GM19025 (cell line): ENCODE measurements around the gene SYNJ2.

Source experiments
- ATAC-seq: cut with Tn5 transposase; IDR thresholded peaks from one replicate; pipeline ENCODE4 v1.9.1; 2021; ENCODE audit warnings: mild to moderate bottlenecking, low read depth, moderate library complexity; ENCODE audit not compliant: unreplicated experiment

Gene SYNJ2

GRCh38 chr6:158024566-158025297 is 43.1 kb downstream of the SYNJ2 start:
- no peak for ATAC-seq

GRCh38 chr6:158026054-158026900 is 44.6 kb downstream of the SYNJ2 start:
- ATAC-seq: peak; percentile 70

- ATAC-seq: peak; percentile 13
Measured at GRCh38 chr6:158026901-158027589, 45.4 kb downstream of the SYNJ2 start.

DNA sequence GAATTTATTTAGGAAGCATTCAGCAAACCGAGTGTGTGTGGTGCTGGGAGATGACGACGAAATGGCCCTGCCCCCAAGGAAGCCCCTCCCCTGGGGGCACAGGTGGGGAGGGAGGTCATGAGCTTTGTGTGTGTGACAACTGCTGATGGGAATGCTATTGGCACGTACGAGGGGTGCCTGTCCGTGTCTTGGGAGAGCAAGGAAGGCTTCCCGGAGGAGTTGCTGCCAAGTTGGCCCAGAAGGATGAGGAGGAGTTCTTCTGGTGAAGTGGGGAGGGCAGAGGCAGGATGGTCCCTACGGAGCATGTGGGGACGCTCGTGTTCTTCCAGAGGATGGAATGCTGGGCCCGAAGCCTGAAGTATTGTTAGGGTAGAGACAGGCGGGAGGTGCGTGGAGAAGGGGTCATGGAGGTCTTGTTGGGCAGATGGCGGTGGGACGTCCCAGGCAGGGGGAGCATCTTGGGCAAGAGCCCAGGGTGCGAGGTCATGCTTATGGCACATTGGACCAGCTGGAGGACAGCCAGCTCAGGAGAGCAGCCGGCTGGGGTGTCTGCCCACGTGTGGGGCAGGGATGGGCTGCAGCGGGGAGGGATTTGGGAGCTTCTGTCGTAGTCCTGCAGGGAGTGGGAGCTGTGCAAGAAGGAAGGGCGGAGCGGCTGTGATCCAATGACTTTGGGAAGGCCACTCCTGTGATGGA is 46.1 kb downstream of the SYNJ2 start:
- no peak for ATAC-seq

DNA sequence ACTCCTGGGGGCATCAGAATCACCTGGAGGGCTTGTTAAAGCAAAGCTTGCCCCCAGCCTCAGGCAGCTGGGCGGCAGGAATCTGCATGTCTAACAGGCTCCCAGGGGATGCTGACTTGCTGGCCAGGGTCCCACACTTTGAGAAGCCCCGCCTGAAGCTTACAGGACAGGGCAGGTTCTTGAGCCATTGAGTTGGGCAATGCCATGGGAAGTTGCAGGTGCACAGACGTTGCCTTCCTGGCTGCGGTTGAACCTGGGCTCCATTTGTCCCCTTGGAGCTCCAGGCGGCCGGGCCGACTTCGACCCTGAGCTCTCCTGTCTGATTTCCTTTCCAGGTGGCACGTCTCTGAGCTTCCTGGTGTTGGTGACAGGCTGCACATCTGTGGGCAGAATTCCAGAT is 46.8 kb downstream of the SYNJ2 start:
- ATAC-seq: no peak

DNA sequence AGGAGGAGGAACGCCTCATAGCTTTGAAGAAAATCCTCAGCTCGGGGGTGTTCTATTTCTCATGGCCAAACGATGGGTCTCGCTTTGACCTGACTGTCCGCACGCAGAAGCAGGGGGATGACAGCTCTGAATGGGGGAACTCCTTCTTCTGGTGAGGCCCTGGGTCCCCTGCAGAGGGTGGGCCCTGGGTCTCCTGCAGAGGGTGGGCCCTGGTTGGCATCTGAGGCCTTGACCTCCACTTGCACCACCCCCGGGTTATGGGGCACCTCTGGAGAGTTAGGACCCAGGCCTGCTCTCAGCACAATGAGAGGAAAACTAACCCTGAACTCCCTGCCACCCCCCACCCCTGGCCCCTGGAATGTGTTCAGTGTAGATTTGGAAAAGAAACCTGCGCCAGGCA is 47.2 kb downstream of the SYNJ2 start:
- ATAC-seq: no peak

DNA sequence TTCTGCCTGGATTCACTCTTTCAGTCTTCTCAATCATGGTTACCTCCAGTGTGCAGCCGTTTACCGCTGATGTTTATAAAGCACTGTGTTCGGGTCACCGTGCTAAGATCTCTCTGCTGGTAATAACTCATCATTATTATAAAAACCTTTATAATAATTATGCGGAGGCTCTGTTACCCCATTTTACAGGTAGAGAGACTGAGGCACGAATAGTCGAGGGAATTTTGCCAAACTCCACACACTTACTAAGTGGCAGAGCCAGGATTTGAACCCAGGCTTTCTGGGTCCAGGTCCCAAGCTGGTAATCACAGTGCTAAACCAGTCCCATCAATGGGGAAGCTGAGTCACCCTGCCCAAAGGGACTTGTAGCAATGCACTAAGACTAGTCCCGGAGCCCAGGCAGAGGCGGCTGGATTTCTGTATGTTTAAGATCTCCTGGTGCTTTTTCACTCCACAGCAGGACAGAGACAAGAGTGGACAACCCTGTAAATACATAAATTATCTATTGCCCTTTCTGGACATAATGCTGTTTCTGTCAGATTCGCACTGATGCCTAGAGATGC is 48.1 kb downstream of the SYNJ2 start:
- no peak for ATAC-seq

GRCh38 chr6:158030380-158031300 is 49.0 kb downstream of the SYNJ2 start:
- ATAC-seq: no peak

DNA sequence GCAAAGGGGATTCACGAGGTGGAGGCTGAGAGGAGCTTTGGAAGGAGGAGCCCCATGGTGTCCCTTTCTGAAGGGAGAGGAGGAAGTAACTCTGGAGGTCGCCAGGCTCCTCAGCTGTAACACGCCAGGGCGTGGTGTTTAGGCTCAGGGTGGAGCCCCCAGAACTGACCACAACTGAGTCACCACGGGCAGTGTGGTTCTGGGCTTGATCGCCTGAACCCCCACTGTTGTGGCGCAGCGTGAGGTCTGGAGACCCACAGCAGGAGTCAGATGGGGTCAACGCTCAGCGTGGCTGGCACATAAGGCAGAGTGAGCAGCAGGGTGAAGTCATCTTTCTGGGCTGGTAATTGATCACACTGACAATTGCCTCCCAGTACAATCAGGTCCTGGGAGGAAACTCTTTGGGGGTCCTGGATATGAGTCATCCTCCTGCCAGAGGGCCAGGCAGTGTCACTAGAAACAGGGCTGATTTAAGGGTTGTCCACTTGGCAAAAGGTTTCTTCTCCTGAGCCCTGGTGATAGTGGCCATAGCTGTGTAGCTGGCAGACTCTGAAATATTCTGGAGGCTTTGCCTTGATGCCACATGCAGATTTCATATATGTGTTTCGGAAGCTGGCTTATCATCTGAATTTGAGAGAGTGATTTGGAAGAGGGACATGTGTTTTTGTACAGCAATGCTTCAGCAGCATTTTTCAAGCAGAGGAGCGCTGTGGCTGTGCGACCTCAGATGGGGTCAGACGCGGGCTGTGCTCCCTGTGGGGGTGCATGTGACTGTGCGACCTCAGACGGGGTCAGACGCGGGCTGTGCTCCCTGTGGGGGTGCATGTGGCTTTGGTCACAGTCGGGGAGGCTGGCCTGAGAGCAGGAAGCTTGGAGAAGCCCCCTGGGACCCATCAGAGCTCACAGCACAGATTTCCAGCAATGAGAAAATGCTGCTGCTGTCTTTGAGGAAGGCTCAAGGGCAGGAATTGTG is 50.0 kb downstream of the SYNJ2 start:
- peak; percentile 46 for ATAC-seq

DNA sequence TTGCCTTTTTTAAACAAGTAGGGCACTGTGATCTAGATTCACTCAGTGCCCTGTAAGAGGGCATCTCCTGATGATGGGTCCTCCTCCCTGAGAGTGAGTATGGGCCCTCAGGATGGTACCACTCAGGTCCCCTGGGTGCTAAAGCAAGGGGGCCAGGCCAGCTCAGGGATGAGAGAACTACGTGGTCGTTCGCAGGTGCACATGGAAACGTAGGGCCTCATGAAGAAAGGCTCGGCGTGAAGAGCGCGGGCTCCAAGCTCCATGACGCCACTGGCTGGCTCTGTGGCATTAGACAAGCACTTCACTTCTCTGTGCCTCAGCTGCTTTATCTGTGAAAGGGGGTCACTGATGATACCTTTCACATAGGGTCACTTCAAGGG is 50.7 kb downstream of the SYNJ2 start:
- ATAC-seq: no peak

DNA sequence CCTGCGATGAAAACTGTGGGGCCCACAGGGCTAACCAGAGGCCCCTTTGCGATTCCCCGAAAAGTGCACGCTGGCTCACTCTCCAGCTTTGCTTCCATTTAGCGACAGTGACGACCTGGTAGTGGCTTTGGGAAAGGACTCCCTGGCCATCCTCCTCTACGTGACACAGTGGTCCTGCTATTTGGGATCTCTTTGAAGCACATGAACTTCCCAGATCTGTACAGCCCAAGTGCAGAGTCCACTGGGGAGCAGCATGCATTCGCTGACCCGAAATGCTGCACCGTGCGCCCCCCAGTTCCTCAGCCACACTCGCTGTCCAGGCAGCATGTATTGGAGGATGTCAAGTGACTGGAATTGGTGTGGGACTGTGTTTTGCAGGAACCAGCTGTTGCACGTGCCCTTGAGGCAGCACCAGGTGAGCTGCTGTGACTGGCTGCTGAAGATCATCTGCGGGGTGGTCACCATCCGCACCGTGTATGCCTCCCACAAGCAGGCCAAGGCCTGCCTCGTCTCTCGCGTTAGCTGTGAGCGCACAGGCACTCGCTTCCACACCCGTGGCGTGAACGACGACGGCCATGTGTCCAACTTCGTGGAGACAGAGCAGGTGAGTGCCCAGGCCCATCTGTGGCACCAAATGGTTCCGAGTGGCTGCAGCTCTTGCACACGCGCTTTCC is 51.6 kb downstream of the SYNJ2 start:
- no peak for ATAC-seq

- no peak for ATAC-seq
Measured at GRCh38 chr6:158033751-158034702, 52.4 kb downstream of the SYNJ2 start.

DNA sequence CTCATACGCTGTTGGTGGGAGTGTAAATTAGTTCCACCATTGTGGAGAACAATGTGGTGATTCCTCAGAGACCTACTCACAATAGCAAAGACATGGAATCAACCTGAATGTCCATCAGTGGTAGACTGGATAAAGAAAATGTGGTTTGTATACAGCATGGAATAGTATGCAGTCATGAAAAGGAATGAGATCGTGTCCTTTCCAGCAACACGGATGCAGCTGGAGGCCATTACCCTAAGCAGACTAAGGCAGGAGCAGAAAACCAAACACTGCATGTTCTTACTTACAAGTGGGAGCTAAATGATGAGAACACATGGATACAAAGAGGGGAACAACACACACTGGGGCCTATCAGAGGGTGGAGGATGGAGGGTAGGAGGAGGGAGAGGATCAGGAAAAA is 54.6 kb downstream of the SYNJ2 start:
- no peak for ATAC-seq

DNA sequence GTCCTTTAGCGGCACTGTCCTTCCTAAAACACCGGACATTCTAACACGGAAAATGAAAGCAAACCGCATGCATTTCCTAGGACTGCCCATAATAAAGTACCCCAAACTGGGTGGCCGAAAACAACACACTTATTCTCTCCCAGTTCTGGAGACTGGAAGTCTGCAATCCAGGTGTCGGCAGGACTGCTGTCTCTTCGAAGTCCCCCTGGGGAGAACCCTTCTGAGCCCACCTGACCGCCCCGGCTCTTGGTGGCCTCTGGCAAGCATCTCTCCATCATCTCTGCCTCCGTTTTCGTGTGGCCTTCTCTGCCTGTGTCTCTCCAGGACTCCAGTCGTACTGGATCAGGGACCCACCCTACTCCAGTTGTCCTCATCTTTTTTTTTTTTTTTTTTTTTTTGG is 55.4 kb downstream of the SYNJ2 start:
- no peak for ATAC-seq

GRCh38 chr6:158037771-158038170 is 56.1 kb downstream of the SYNJ2 start:
- no peak for ATAC-seq

- ATAC-seq: no peak
Measured at GRCh38 chr6:158038291-158039177, 56.9 kb downstream of the SYNJ2 start.
